ENCODE results near the gene STXBP4. TPM values are rescaled to one million over a fixed set of nuclear protein-coding genes. Genes with fewer than 3 reads are reported as not detected.

STXBP4 gene
- total RNA-seq, 1 experiment from 2014 or later = 13.6 TPM

DNA sequence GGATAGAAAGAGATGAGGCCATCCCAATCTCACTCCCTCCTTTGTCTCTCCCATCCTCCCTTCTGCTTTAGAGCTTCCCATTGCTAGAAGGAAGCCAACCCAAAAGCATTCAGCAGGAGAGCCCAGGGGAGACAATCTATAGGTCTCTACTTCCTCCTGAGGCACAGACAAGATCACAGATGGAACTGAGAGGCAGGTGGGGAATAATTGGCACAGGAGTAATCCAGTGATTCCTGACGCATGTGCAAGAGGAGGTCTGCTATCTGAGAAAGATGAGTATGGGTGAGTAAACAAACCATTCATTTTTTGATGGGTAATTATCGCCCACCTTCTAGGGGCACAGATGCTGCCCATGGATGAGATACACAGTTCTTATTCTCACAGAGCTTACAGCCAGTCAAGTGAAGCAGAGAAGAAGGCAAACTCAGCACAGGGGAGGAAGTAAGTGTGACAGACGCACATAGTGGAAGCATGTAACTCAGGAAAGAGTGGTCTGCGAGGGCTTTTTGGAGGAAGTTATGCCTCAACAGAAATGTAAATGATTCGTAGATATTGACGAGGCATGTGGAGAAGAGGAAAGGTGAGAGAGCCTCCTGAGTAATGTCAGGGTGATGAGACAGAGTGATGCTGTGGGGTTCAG, 207.3 kb downstream of the STXBP4 start:
- BruUV-seq (replicated peaks) = no TSS peak
- ChIA-PET CTCF (interaction anchor here (0.9 kb wide), 1 partner anchor 184 kb away, joined by 3 read pairs; no protein-coding TSS in a partner anchor), POLR2A (no interaction called here), RAD21 (ENCODE audit: low non-redundant PET in 1 of 2, low total read pairs in 2 of 2, uncharacterized antibody in 2 of 2, unreplicated experiment in 2 of 2) (no interaction called here)
- H2AFZ ChIP-seq (ENCODE audit: low read depth, low read length, poor library complexity, severe bottlenecking) = no peak overlapping the region
- H4K20me1 ChIP-seq (ENCODE audit: insufficient read depth) = no peaks in the 10 kb centered on the region
- H3K9ac ChIP-seq (ENCODE audit: low read length) = no peak overlapping the region
- H3K27me3 ChIP-seq (ENCODE audit: insufficient read depth, low read length) = no peaks in the 10 kb centered on the region
- no peaks in the 10 kb centered on the region for H3K9me2 ChIP-seq (ENCODE audit: insufficient read depth)
- no peaks in the 10 kb centered on the region for H3K36me3 ChIP-seq (ENCODE audit: control insufficient read depth in 1 of 2, insufficient read depth in 2 of 2, low read length in 2 of 2)
- no peak overlapping the region for H3K4me2 ChIP-seq (ENCODE audit: low read length)
- no peak overlapping the region for H3K27ac ChIP-seq (ENCODE audit: low read depth, low read length)
- no peak for ATAC-seq
- TF ChIP-seq CBX3 (IDR thresholded peaks at IDR 0.05; ENCODE audit: low read depth) (no peak), FOSL1 (IDR thresholded peaks at IDR 0.05; ENCODE audit: low read depth) (no peak), ZNF274 (IDR thresholded peaks at IDR 0.05; ENCODE audit: low read depth, low read length) (no peak), TCF7L2 (IDR thresholded peaks at IDR 0.05; ENCODE audit: borderline replicate concordance, extremely low read depth, insufficient read depth, insufficient read length) (no peak)
- TF ChIP-seq, protein P1, sequence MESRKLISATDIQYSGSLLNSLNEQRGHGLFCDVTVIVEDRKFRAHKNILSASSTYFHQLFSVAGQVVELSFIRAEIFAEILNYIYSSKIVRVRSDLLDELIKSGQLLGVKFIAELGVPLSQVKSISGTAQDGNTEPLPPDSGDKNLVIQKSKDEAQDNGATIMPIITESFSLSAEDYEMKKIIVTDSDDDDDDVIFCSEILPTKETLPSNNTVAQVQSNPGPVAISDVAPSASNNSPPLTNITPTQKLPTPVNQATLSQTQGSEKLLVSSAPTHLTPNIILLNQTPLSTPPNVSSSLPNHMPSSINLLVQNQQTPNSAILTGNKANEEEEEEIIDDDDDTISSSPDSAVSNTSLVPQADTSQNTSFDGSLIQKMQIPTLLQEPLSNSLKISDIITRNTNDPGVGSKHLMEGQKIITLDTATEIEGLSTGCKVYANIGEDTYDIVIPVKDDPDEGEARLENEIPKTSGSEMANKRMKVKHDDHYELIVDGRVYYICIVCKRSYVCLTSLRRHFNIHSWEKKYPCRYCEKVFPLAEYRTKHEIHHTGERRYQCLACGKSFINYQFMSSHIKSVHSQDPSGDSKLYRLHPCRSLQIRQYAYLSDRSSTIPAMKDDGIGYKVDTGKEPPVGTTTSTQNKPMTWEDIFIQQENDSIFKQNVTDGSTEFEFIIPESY (IDR thresholded peaks at IDR 0.05; ENCODE audit: extremely low read depth, insufficient replicate concordance, low read length) = no peak
- TF ChIP-seq, protein P2, sequence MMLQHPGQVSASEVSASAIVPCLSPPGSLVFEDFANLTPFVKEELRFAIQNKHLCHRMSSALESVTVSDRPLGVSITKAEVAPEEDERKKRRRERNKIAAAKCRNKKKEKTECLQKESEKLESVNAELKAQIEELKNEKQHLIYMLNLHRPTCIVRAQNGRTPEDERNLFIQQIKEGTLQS (IDR thresholded peaks at IDR 0.05) = no peak
- TF ChIP-seq, protein P3, sequence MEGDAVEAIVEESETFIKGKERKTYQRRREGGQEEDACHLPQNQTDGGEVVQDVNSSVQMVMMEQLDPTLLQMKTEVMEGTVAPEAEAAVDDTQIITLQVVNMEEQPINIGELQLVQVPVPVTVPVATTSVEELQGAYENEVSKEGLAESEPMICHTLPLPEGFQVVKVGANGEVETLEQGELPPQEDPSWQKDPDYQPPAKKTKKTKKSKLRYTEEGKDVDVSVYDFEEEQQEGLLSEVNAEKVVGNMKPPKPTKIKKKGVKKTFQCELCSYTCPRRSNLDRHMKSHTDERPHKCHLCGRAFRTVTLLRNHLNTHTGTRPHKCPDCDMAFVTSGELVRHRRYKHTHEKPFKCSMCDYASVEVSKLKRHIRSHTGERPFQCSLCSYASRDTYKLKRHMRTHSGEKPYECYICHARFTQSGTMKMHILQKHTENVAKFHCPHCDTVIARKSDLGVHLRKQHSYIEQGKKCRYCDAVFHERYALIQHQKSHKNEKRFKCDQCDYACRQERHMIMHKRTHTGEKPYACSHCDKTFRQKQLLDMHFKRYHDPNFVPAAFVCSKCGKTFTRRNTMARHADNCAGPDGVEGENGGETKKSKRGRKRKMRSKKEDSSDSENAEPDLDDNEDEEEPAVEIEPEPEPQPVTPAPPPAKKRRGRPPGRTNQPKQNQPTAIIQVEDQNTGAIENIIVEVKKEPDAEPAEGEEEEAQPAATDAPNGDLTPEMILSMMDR (IDR thresholded peaks at IDR 0.05 in 2 of 3, conservative IDR thresholded peaks at IDR 0.05 in 1 of 3; ENCODE audit: borderline replicate concordance in 1 of 3, insufficient read depth in 1 of 3, low read depth in 2 of 3, low read length in 2 of 3) = no peak
- TF ChIP-seq, protein P4, sequence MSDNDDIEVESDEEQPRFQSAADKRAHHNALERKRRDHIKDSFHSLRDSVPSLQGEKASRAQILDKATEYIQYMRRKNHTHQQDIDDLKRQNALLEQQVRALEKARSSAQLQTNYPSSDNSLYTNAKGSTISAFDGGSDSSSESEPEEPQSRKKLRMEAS (IDR thresholded peaks at IDR 0.05) = no peak
- H3K9me3 ChIP-seq (ENCODE audit: control insufficient read depth in 1 of 2, insufficient read depth in 1 of 2, low read depth in 1 of 2, low read length in 2 of 2) = no peaks in the 10 kb centered on the region
- no peak overlapping the region for H3K4me3 ChIP-seq (replicated peaks in 1 of 2; ENCODE audit: low read depth in 1 of 2, low read length in 2 of 2)
- peaks cover 0 to 4% of the 10 kb centered on the region in 2 experiments; a peak in 1 of 4 replicates for H3K4me1 ChIP-seq (ENCODE audit: control insufficient read depth in 1 of 2, insufficient read depth in 2 of 2, low read length in 2 of 2)
- DNase-seq (ENCODE audit: low read depth, low spot score) = no peak
- H3K79me2 ChIP-seq (ENCODE audit: insufficient read depth, low read length) = no peaks in the 10 kb centered on the region
- intact Hi-C loops (cut with micrococcal nuclease) = no loop called here
